ENCODE measurements around the gene GOSR2. TPM values are rescaled to one million over a fixed set of nuclear protein-coding genes. Genes with fewer than 3 reads are reported as not detected.

Gene GOSR2
- total and polyA plus RNA-seq, 2 of the 8 experiments (the other 6 are each of a cell fraction or from before 2014, with no cell fraction given): 28.2 to 36.2 TPM

GRCh38 chr17:46881015-46881414 lies 41.9 kb upstream of the GOSR2 start:
- no peaks in the 10 kb centered on the region for H3K27me3 ChIP-seq (replicated peaks in 1 of 4; ENCODE audit: control insufficient read depth in 3 of 4, extremely low read depth in 1 of 4, insufficient read depth in 3 of 4, low read length in 3 of 4)
- H4K8ac ChIP-seq (ENCODE audit: extremely low read depth, insufficient read depth, low read length): no peak overlapping the region
- no peaks in the 10 kb centered on the region for H3K79me1 ChIP-seq (ENCODE audit: low read depth, low read length)
- FAIRE-seq: no peak
- no peak overlapping the region for H2BK12ac ChIP-seq (ENCODE audit: low read depth, low read length)
- H3K79me2 ChIP-seq (ENCODE audit: control insufficient read depth in 1 of 2, insufficient read depth in 2 of 2, low read length in 2 of 2): no peaks in the 10 kb centered on the region
- no peak overlapping the region for H2BK120ac ChIP-seq (replicated peaks; ENCODE audit: low read depth, low read length)
- no peaks in the 10 kb centered on the region for H3K4me1 ChIP-seq (replicated peaks in 1 of 4; ENCODE audit: control insufficient read depth in 3 of 4, insufficient read depth in 4 of 4, low read length in 3 of 4)
- H4K91ac ChIP-seq (replicated peaks; ENCODE audit: insufficient read length, low read length): no peak overlapping the region
- TF ChIP-seq POU5F1 (IDR thresholded peaks at IDR 0.05; ENCODE audit: low read depth, low read length): no peak
- no peak for TF ChIP-seq GABPA (IDR thresholded peaks at IDR 0.05; ENCODE audit: borderline replicate concordance, insufficient read depth, low read length)
- no peak for TF ChIP-seq GTF2F1 (IDR thresholded peaks at IDR 0.05; ENCODE audit: borderline replicate concordance, low read depth, low read length)
- TF ChIP-seq TCF12 (IDR thresholded peaks at IDR 0.05; ENCODE audit: low read depth, low read length): no peak
- TF ChIP-seq, protein P1, sequence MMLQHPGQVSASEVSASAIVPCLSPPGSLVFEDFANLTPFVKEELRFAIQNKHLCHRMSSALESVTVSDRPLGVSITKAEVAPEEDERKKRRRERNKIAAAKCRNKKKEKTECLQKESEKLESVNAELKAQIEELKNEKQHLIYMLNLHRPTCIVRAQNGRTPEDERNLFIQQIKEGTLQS (IDR thresholded peaks at IDR 0.05; ENCODE audit: insufficient read depth, low read depth, low read length): no peak
- TF ChIP-seq RFX5 (IDR thresholded peaks at IDR 0.05; ENCODE audit: borderline replicate concordance, low read depth, low read length): no peak
- no peak for TF ChIP-seq SIN3A (conservative IDR thresholded peaks at IDR 0.05 in 1 of 2, IDR thresholded peaks at IDR 0.05 in 1 of 2; ENCODE audit: low read depth in 1 of 2, low read length in 2 of 2)
- TF ChIP-seq TEAD4 (IDR thresholded peaks at IDR 0.05; ENCODE audit: low read depth, low read length): no peak
- TF ChIP-seq HDAC6 (IDR thresholded peaks at IDR 0.05; ENCODE audit: low read depth, low read length): no peak
- no peak for TF ChIP-seq JUND (IDR thresholded peaks at IDR 0.05; ENCODE audit: low read length)
- no peak for TF ChIP-seq CHD2 (IDR thresholded peaks at IDR 0.05; ENCODE audit: low read length)
- no peaks in the 10 kb centered on the region for H3K9me3 ChIP-seq (ENCODE audit: insufficient read depth in 2 of 2, low read depth in 1 of 2, low read length in 1 of 2)
- no peak for DNase-seq (ENCODE audit: low read depth in 1 of 2, low spot score in 2 of 2)
- H3K9ac ChIP-seq (replicated peaks in 1 of 4; ENCODE audit: extremely low read depth in 1 of 4, low read depth in 3 of 4, low read length in 3 of 4): no peak overlapping the region
- 76% methylated on average over 5 of the region's 5 CpGs; no CpG with 5 or more reads in 1 of the 2 experiments for WGBS, 2 experiments (ENCODE audit: extremely low coverage in 1 of 2, insufficient coverage in 1 of 2, insufficient read length in 1 of 2, insufficient replicate concordance in 2 of 2, low coverage in 1 of 2, low lambda C conversion rate in 2 of 2, missing lambda C conversion rate in 1 of 2)
- no peak overlapping the region for H2BK20ac ChIP-seq (ENCODE audit: low read length)
- H4K5ac ChIP-seq (ENCODE audit: insufficient read length, low read depth, low read length): no peak overlapping the region
- ChIA-PET CTCF (ENCODE audit: partially characterized antibody) (no interaction called here), POLR2A (ENCODE audit: partially characterized antibody) (no interaction called here)
- no peak overlapping the region for H2BK5ac ChIP-seq (ENCODE audit: low read depth, low read length)
- no peak overlapping the region for H3K4me2 ChIP-seq (ENCODE audit: insufficient read depth in 1 of 2, low read depth in 2 of 2, low read length in 2 of 2)
- peaks cover 0 to 2% of the 10 kb centered on the region in 2 experiments for H4K20me1 ChIP-seq (replicated peaks in 1 of 2; ENCODE audit: control insufficient read depth in 1 of 2, insufficient read depth in 2 of 2, low read length in 2 of 2)
- H3K18ac ChIP-seq (ENCODE audit: extremely low read depth, low read length): no peak overlapping the region
- H2AFZ ChIP-seq (ENCODE audit: low read length): no peak overlapping the region
- no peak overlapping the region for H3K14ac ChIP-seq (ENCODE audit: insufficient read length)
- no peaks in the 10 kb centered on the region for H3K23me2 ChIP-seq (ENCODE audit: low read depth, low read length)
- H3K4me3 ChIP-seq (ENCODE audit: extremely low read depth in 1 of 4, insufficient read depth in 2 of 4, low read depth in 3 of 4, low read length in 4 of 4): no peak overlapping the region
- no peak overlapping the region for H3K56ac ChIP-seq (replicated peaks; ENCODE audit: insufficient read length, low read depth, low read length)
- H3K36me3 ChIP-seq (ENCODE audit: control insufficient read depth in 2 of 4, insufficient read depth in 4 of 4, low read length in 3 of 4): no peaks in the 10 kb centered on the region
- H2BK15ac ChIP-seq (ENCODE audit: low read length): no peak overlapping the region
- H2AK5ac ChIP-seq (ENCODE audit: low read depth, low read length): no peak overlapping the region
- no peak overlapping the region for H3K23ac ChIP-seq (ENCODE audit: insufficient read length)
- H3K4ac ChIP-seq (replicated peaks; ENCODE audit: insufficient read length, low read depth, low read length): no peak overlapping the region
- no peak overlapping the region for H3K27ac ChIP-seq (ENCODE audit: low read depth, low read length)
